Measurements from ENCODE around the gene TMBIM6. TPM values are rescaled to one million over a fixed set of nuclear protein-coding genes. Genes with fewer than 3 reads are reported as not detected.
A peak's percentile ranks its signal among the peaks of the same experiment; 100 is the strongest.
"Not testable (repeated sequence)": the region's sequence is repeated elsewhere in the genome, so short reads cannot be mapped to it uniquely, and the experiment has no call there.

The TMBIM6 gene
- total RNA-seq, 1 experiment from 2014 or later = 600 TPM

- intact Hi-C loops (cut with micrococcal nuclease; ENCODE audit: unreplicated experiment) = no loop called here
- no peak for DNase-seq
- Mint-ChIP-seq H3K4me1 (ENCODE audit: low read depth, unreplicated experiment) (no peaks in the 10 kb centered on the region), H3K27me3 (ENCODE audit: unreplicated experiment) (no peaks in the 10 kb centered on the region), H3K36me3 (ENCODE audit: insufficient read depth, unreplicated experiment) (peaks cover 64% of the 10 kb centered on the region), H3K4me3 (ENCODE audit: low read depth, unreplicated experiment) (no peak overlapping the region), H3K27ac (ENCODE audit: unreplicated experiment) (no peak overlapping the region), H3K9me3 (ENCODE audit: low read depth, unreplicated experiment) (no peaks in the 10 kb centered on the region)
- CTCF ChIA-PET = no interaction called here
- no peak for TF ChIP-seq CTCF (IDR thresholded peaks at IDR 0.05; ENCODE audit: unreplicated experiment)
- no TSS peak for BruUV-seq (replicated peaks)
Observed at GRCh38 chr12:49764126-49764525, 22.8 kb downstream of the TMBIM6 start.

- peaks cover 51% of the 10 kb centered on the region for H3K36me3 Mint-ChIP-seq (ENCODE audit: insufficient read depth, unreplicated experiment)
- H3K27me3 Mint-ChIP-seq (ENCODE audit: unreplicated experiment) = no peaks in the 10 kb centered on the region
- TF ChIP-seq CTCF (IDR thresholded peaks at IDR 0.05; ENCODE audit: unreplicated experiment) = no peak
- intact Hi-C loops (cut with micrococcal nuclease; ENCODE audit: unreplicated experiment) = no loop called here
- no peaks in the 10 kb centered on the region for H3K9me3 Mint-ChIP-seq (ENCODE audit: low read depth, unreplicated experiment)
- DNase-seq = no peak
- no peak overlapping the region for H3K27ac Mint-ChIP-seq (ENCODE audit: unreplicated experiment)
- no TSS peak for BruUV-seq (replicated peaks)
- H3K4me1 Mint-ChIP-seq (ENCODE audit: low read depth, unreplicated experiment) = no peaks in the 10 kb centered on the region
- H3K4me3 Mint-ChIP-seq (ENCODE audit: low read depth, unreplicated experiment) = no peak overlapping the region
- CTCF ChIA-PET = interaction anchor here (0.5 kb wide), 1 partner anchor 65 kb away, joined by 5 read pairs; no protein-coding TSS in a partner anchor
Observed at GRCh38 chr12:49766115-49766455, 24.7 kb downstream of the TMBIM6 start.

GRCh38 chr12:49767333-49767732, 26.0 kb downstream of the TMBIM6 start:
- DNase-seq = no peak
- H3K4me1 Mint-ChIP-seq (ENCODE audit: low read depth, unreplicated experiment) = no peaks in the 10 kb centered on the region

DNA sequence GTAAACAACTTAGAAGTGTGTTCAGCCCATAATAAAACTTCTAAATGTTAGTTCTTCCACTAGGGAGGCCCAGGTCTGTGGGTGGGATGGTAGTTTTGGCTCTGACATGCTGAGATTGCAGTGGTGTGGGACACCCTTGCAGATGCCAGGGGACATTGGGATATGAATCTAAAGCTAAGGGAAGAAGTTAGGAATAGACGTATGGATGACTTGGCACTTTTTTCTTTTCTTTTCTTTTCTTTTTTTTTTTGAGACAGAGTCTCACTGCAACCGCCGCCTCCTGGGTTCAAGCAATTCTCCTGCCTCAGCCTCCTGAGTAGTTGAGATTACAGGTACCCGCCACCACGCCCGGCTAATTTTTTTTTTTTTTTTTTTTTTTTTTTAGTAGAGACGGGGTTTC, 31.7 kb downstream of the TMBIM6 start:
- H3K27ac Mint-ChIP-seq (ENCODE audit: unreplicated experiment); BruUV-seq (replicated peaks); H3K27me3 Mint-ChIP-seq (ENCODE audit: unreplicated experiment); H3K9me3 Mint-ChIP-seq (ENCODE audit: low read depth, unreplicated experiment); intact Hi-C loops (cut with micrococcal nuclease; ENCODE audit: unreplicated experiment); H3K4me1 Mint-ChIP-seq (ENCODE audit: low read depth, unreplicated experiment); DNase-seq; H3K36me3 Mint-ChIP-seq (ENCODE audit: insufficient read depth, unreplicated experiment); H3K4me3 Mint-ChIP-seq (ENCODE audit: low read depth, unreplicated experiment): not testable (repeated sequence)
- CTCF ChIA-PET = interaction anchor here (0.7 kb wide), 1 partner anchor 99 kb away, joined by 3 read pairs; no protein-coding TSS in a partner anchor

More at GRCh38 chr12:49767333-49767732, 26.0 kb downstream of the TMBIM6 start:
- CTCF ChIA-PET = interaction anchor here (0.5 kb wide), 1 partner anchor 51 kb away, joined by 4 read pairs; no protein-coding TSS in a partner anchor
- no TSS peak for BruUV-seq (replicated peaks)
- peak overlapping the region; percentile 46 for H3K27ac Mint-ChIP-seq (ENCODE audit: unreplicated experiment)
- no peaks in the 10 kb centered on the region for H3K27me3 Mint-ChIP-seq (ENCODE audit: unreplicated experiment)
- peaks cover 39% of the 10 kb centered on the region for H3K36me3 Mint-ChIP-seq (ENCODE audit: insufficient read depth, unreplicated experiment)
- intact Hi-C loops (cut with micrococcal nuclease; ENCODE audit: unreplicated experiment) = no loop called here
- no peak overlapping the region for H3K4me3 Mint-ChIP-seq (ENCODE audit: low read depth, unreplicated experiment)
- no peaks in the 10 kb centered on the region for H3K9me3 Mint-ChIP-seq (ENCODE audit: low read depth, unreplicated experiment)
- TF ChIP-seq CTCF (IDR thresholded peaks at IDR 0.05; ENCODE audit: unreplicated experiment) = no peak

GRCh38 chr12:49776413-49776812, 35.1 kb downstream of the TMBIM6 start:
- no TSS peak for BruUV-seq (replicated peaks)
- CTCF ChIA-PET = interaction anchor here (1.2 kb wide), 1 partner anchor 35 kb away, joined by 6 read pairs; the partner anchor contains the start of gene TMBIM6
- peaks cover 29% of the 10 kb centered on the region for H3K27me3 Mint-ChIP-seq (ENCODE audit: unreplicated experiment)
- peak; percentile 69 for DNase-seq
- H3K4me1 Mint-ChIP-seq (ENCODE audit: low read depth, unreplicated experiment) = peaks cover 11% of the 10 kb centered on the region
- intact Hi-C loops (cut with micrococcal nuclease; ENCODE audit: unreplicated experiment) = loop anchor here (1.0 kb wide), 1 partner anchor 63 kb away; no protein-coding TSS in a partner anchor
- H3K36me3 Mint-ChIP-seq (ENCODE audit: insufficient read depth, unreplicated experiment) = no peaks in the 10 kb centered on the region
- H3K4me3 Mint-ChIP-seq (ENCODE audit: low read depth, unreplicated experiment) = no peak overlapping the region
- no peaks in the 10 kb centered on the region for H3K9me3 Mint-ChIP-seq (ENCODE audit: low read depth, unreplicated experiment)
- no peak overlapping the region for H3K27ac Mint-ChIP-seq (ENCODE audit: unreplicated experiment)
- TF ChIP-seq CTCF (IDR thresholded peaks at IDR 0.05; ENCODE audit: unreplicated experiment) = peak; percentile 58

Measured in Calu3 (cell line).